HEK293 (cell line): ENCODE measurements around the gene ACTG1.
A peak's percentile ranks its signal among the peaks of the same experiment; 100 is the strongest.

Experiments
- CTCF ChIA-PET: fragments of 350-600 bp; formaldehyde crosslinking; extraction: SDS; loops from one replicate; lab custom pipeline; 2021; ENCODE audit warnings: antibody characterized with exemption; lab: Yijun Ruan, JAX
- POLR2A ChIA-PET: fragments of 300-600 bp; formaldehyde crosslinking; extraction: SDS; loops from one replicate; lab custom pipeline; 2020; ENCODE audit warnings: antibody characterized with exemption, inconsistent platforms; lab: Yijun Ruan, JAX
- H3K27ac ChIP-seq: fragments of 200-500 bp; sonication (Bioruptor generic); 2 replicates; pipeline ENCODE4 v1.5.1; 2014; ENCODE audit warnings: low read depth, low read length, control low read depth, inconsistent platforms; ENCODE audit errors: extremely low read depth
- H3K36me3 ChIP-seq, 2 experiments: fragments of 200-500 bp in 1 of 2; sonication (Bioruptor generic) in 1 of 2; 1 replicate in 1 of 2; 2 replicates in 1 of 2; pipeline ENCODE4 v1.5.1; 2014 to 2017; ENCODE audit warnings: inconsistent platforms in 2 of 2, low read length in 2 of 2; ENCODE audit not compliant: control insufficient read depth in 2 of 2, insufficient read depth in 1 of 2
- H3K4me1 ChIP-seq: fragments of 200-500 bp; sonication (Bioruptor generic); 2 replicates; pipeline ENCODE4 v1.5.1; 2014; ENCODE audit warnings: mild to moderate bottlenecking, low read length, inconsistent platforms; ENCODE audit not compliant: control insufficient read depth, insufficient read depth
- H3K4me3 ChIP-seq: 2 replicates; pipeline ENCODE4 v1.5.1; 2011; ENCODE audit warnings: low read depth, mild to moderate bottlenecking, control low read depth, low read length, moderate library complexity
- H3K9me3 ChIP-seq: fragments of 200-500 bp; sonication (Bioruptor generic); 2 replicates; pipeline ENCODE4 v1.5.1; 2014; ENCODE audit warnings: low read depth, low read length, inconsistent platforms; ENCODE audit not compliant: control insufficient read depth, insufficient read depth
- GLIS1 ChIP-seq: fragments of 450-650 bp; formaldehyde crosslinking; IDR thresholded peaks from 2 replicates; pipeline ENCODE4 v1.5.1; 2016; ENCODE audit warnings: missing biosample characterization, missing genetic modification characterization
- GLIS2 ChIP-seq: fragments of 450-650 bp; formaldehyde crosslinking; IDR thresholded peaks from 2 replicates; pipeline ENCODE4 v1.5.1; 2016; ENCODE audit warnings: missing biosample characterization, missing genetic modification characterization
- HOXC10 ChIP-seq: sonication (generic); formaldehyde crosslinking; IDR thresholded peaks from 2 replicates; pipeline ENCODE4 v1.8.1; 2023; ENCODE audit warnings: mild to moderate bottlenecking, missing genetic modification reagents
- IKZF3 ChIP-seq: fragments of 450-650 bp; IDR thresholded peaks from 2 replicates; pipeline ENCODE4 v1.5.0; 2018; ENCODE audit warnings: missing biosample characterization, mild to moderate bottlenecking, missing genetic modification characterization, moderate library complexity
- KLF1 ChIP-seq: fragments of 450-650 bp; formaldehyde crosslinking; IDR thresholded peaks from 2 replicates; pipeline ENCODE4 v1.5.1; 2016; ENCODE audit warnings: missing biosample characterization, missing genetic modification characterization
- KLF9 ChIP-seq: fragments of 450-650 bp; formaldehyde crosslinking; IDR thresholded peaks from 2 replicates; pipeline ENCODE4 v1.5.1; 2016; ENCODE audit warnings: missing biosample characterization, missing genetic modification characterization, low read depth
- SCRT2 ChIP-seq: fragments of 450-650 bp; formaldehyde crosslinking; IDR thresholded peaks from 2 replicates; pipeline ENCODE4 v1.5.1; 2016; ENCODE audit warnings: missing biosample characterization, missing genetic modification characterization
- TRIM28 ChIP-seq: IDR thresholded peaks from 2 replicates; pipeline ENCODE4 v1.6.1; 2011; ENCODE audit warnings: low read length, control low read depth, borderline replicate concordance
- YY2 ChIP-seq: fragments of 450-650 bp; formaldehyde crosslinking; IDR thresholded peaks from 2 replicates; pipeline ENCODE4 v1.5.1; 2016; ENCODE audit warnings: missing biosample characterization, missing genetic modification characterization
- ZBTB17 ChIP-seq: fragments of 450-650 bp; formaldehyde crosslinking; IDR thresholded peaks from 2 replicates; pipeline ENCODE4 v1.5.1; 2016; ENCODE audit warnings: missing biosample characterization, missing genetic modification characterization
- ZFHX2 ChIP-seq: fragments of 450-650 bp; formaldehyde crosslinking; conservative IDR thresholded peaks from 2 replicates; pipeline ENCODE4 v1.5.1; 2016; ENCODE audit warnings: missing biosample characterization, missing genetic modification characterization
- ZNF138 ChIP-seq: fragments of 450-650 bp; formaldehyde crosslinking; IDR thresholded peaks from 2 replicates; pipeline ENCODE4 v1.5.1; 2016; ENCODE audit warnings: missing biosample characterization, missing genetic modification characterization, borderline replicate concordance
- ZNF335 ChIP-seq: fragments of 450-650 bp; formaldehyde crosslinking; conservative IDR thresholded peaks from 2 replicates; pipeline ENCODE4 v1.5.1; 2016; ENCODE audit warnings: missing biosample characterization, missing genetic modification characterization
- ZNF776 ChIP-seq: fragments of 450-650 bp; formaldehyde crosslinking; IDR thresholded peaks from 2 replicates; pipeline ENCODE4 v1.5.0; 2017; ENCODE audit warnings: missing biosample characterization, missing genetic modification characterization, borderline replicate concordance
- TF ChIP-seq, protein P1 (sequence below): fragments of 450-650 bp; formaldehyde crosslinking; IDR thresholded peaks from 2 replicates; pipeline ENCODE4 v1.5.1; 2016; ENCODE audit warnings: missing biosample characterization, missing genetic modification characterization
- TF ChIP-seq, protein P2 (sequence below): fragments of 450-650 bp; formaldehyde crosslinking; IDR thresholded peaks from 2 replicates; pipeline ENCODE4 v1.5.1; 2016; ENCODE audit warnings: missing biosample characterization, missing genetic modification characterization
- TF ChIP-seq, protein P3 (sequence below): fragments of 450-650 bp; formaldehyde crosslinking; optimal IDR thresholded peaks from 2 replicates; pipeline ENCODE3; 2016; ENCODE audit warnings: missing biosample characterization, mild to moderate bottlenecking, missing genetic modification characterization
- TF ChIP-seq, protein P4 (sequence below): fragments of 450-650 bp; formaldehyde crosslinking; IDR thresholded peaks from 2 replicates; pipeline ENCODE4 v1.5.1; 2016; ENCODE audit warnings: missing biosample characterization, missing genetic modification characterization

Gene ACTG1

DNA sequence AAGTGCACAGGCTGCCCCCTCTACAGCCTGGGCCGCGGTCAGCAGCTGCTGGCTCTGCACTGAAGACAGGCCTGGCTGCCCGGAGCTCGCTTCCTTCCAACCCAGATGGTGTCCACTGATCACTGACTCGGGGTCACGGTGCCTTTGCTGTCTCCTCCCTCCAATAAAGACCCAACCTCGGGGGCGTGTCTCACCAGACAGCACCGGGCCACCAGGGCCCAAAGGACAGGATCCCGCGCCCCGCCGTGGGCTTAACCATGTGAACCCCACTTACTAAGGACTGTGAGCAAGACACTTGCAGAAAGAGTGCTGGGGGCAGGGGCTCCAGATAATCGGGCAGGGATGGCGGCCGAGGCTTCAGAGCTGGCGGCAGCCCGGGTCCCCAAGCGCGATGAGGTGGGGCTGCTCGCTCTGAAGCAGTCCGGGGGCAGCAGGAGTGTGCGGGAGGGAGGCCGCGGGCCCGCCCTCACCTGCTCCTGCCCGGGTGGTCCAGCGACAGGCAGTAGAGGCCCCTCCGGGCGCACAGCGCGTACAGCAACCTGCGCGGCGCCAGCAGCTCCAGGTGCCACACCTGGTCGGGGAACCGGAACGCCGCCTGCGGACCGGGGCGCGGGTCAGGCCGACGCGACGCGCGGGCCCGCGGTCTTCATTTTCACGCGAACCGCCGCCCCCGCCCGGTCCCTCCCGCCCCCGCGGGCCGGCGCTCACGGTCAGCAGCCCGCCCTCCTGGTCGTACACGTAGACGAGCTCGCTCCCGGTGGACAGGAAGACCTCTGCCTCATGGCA is 39.1 kb upstream of the ACTG1 start:
- Histone ChIP-seq H3K9me3 (no peaks in the 10 kb centered on the region), H3K36me3 (peaks cover 6 to 47% of the 10 kb centered on the region in 2 experiments; a peak in 2 of 3 replicates), H3K4me1 (peaks cover 12% of the 10 kb centered on the region), H3K27ac (peak overlapping the region; percentile 74)
- ChIA-PET CTCF (interaction anchor here (0.7 to 3.9 kb wide), 7 partner anchors 32 to 299 kb away, joined by 3 to 23 read pairs (median 3); no protein-coding TSS in a partner anchor), POLR2A (interaction anchor here (0.8 to 3.4 kb wide), 17 partner anchors 9 to 563 kb away, joined by 3 to 48 read pairs (median 4); partner anchors contain the start of genes ACTG1, ARL16, CCDC137 and HGS)
- no peak for TF ChIP-seq TRIM28
- TF ChIP-seq KLF1 (tag by site-specific recombination), result 0 out of 2 replicates have a peak, but pooled peaks have one; percentile 20
- TF ChIP-seq, protein P1, sequence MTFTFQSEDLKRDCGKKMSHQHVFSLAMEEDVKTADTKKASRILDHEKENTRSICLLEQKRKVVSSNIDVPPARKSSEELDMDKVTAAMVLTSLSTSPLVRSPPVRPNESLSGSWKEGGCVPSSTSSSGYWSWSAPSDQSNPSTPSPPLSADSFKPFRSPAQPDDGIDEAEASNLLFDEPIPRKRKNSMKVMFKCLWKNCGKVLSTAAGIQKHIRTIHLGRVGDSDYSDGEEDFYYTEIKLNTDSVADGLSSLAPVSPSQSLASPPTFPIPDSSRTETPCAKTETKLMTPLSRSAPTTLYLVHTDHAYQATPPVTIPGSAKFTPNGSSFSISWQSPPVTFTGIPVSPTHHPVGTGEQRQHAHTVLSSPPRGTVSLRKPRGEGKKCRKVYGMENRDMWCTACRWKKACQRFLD, result no peak
- peak; percentile 62 for TF ChIP-seq ZFHX2 (tag by site-specific recombination)
- 0 out of 2 replicates have a peak, but pooled peaks have one; percentile 23 for TF ChIP-seq SCRT2
- TF ChIP-seq, protein P2, sequence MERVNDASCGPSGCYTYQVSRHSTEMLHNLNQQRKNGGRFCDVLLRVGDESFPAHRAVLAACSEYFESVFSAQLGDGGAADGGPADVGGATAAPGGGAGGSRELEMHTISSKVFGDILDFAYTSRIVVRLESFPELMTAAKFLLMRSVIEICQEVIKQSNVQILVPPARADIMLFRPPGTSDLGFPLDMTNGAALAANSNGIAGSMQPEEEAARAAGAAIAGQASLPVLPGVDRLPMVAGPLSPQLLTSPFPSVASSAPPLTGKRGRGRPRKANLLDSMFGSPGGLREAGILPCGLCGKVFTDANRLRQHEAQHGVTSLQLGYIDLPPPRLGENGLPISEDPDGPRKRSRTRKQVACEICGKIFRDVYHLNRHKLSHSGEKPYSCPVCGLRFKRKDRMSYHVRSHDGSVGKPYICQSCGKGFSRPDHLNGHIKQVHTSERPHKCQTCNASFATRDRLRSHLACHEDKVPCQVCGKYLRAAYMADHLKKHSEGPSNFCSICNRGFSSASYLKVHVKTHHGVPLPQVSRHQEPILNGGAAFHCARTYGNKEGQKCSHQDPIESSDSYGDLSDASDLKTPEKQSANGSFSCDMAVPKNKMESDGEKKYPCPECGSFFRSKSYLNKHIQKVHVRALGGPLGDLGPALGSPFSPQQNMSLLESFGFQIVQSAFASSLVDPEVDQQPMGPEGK (tag by site-specific recombination), result peak; percentile 22; the same call in 1 of the 2 replicates
- TF ChIP-seq GLIS2 (tag by site-specific recombination), result peak; percentile 61; the same call in 1 of the 2 replicates
- TF ChIP-seq, protein P3, sequence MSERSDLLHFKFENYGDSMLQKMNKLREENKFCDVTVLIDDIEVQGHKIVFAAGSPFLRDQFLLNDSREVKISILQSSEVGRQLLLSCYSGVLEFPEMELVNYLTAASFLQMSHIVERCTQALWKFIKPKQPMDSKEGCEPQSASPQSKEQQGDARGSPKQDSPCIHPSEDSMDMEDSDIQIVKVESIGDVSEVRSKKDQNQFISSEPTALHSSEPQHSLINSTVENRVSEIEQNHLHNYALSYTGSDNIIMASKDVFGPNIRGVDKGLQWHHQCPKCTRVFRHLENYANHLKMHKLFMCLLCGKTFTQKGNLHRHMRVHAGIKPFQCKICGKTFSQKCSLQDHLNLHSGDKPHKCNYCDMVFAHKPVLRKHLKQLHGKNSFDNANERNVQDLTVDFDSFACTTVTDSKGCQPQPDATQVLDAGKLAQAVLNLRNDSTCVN (tag by site-specific recombination), result peak; percentile 82
- peak; percentile 59 for TF ChIP-seq KLF9 (tag by site-specific recombination)
- peak; percentile 93 for TF ChIP-seq GLIS1 (tag by site-specific recombination)
- peak; percentile 42 for TF ChIP-seq ZBTB17 (tag by site-specific recombination)
- TF ChIP-seq YY2 (tag by site-specific recombination), result peak; percentile 17; the same call in 1 of the 2 replicates
- peak; percentile 69 for TF ChIP-seq ZNF335 (tag by site-specific recombination)
- no peak for TF ChIP-seq ZNF138 (tag by site-specific recombination)
- no peak for TF ChIP-seq ZNF776 (tag by site-specific recombination)
- TF ChIP-seq, protein P4, sequence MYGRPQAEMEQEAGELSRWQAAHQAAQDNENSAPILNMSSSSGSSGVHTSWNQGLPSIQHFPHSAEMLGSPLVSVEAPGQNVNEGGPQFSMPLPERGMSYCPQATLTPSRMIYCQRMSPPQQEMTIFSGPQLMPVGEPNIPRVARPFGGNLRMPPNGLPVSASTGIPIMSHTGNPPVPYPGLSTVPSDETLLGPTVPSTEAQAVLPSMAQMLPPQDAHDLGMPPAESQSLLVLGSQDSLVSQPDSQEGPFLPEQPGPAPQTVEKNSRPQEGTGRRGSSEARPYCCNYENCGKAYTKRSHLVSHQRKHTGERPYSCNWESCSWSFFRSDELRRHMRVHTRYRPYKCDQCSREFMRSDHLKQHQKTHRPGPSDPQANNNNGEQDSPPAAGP (tag by site-specific recombination), result 0 out of 2 replicates have a peak, but pooled peaks have one; percentile 46
- TF ChIP-seq HOXC10 (CRISPR knock-in tag), result 0 out of 2 replicates have a peak, but pooled peaks have one; percentile 46
- no peak for TF ChIP-seq IKZF3 (tag by site-specific recombination)
- TF ChIP-seq, all 188 proteins: peak for 13
- peak overlapping the region; percentile 86 for H3K4me3 ChIP-seq
